ENCODE data around the gene NECTIN1. TPM values are rescaled to one million over a fixed set of nuclear protein-coding genes. Genes with fewer than 3 reads are reported as not detected.
A peak's percentile ranks its signal among the peaks of the same experiment; 100 is the strongest.

The NECTIN1 gene
- total RNA-seq, 2 experiments from 2014 or later: 1.6 to 1.7 TPM

DNA sequence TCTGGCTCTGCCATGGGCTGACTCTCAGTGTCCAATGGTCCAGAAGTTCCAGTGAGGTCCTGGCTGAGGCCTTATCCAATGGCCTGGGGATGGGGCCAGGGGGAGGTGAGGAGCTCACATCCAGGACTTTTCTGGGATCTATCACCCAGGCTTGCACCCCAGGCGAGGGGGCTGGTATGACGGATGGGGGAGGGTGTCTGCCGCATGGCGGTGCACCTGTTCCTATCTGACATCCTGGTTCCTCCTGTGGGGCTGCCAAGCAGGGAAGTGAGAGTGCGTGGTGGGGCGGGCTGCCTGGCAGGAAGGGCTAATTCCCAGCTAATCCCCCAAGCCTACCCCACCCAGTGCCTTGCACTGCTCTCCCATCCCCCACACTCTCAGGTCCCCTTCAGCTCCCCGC lies 102.1 kb downstream of the NECTIN1 start:
- H3K9me3 Mint-ChIP-seq (ENCODE audit: low read depth): no peaks in the 10 kb centered on the region
- no peak overlapping the region for H3K4me3 Mint-ChIP-seq
- no peak for DNase-seq
- peaks cover 9% of the 10 kb centered on the region for H3K27me3 Mint-ChIP-seq
- ATAC-seq: no peak
- CTCF ChIA-PET: interaction anchor here (0.7 to 3.8 kb wide), 2 partner anchors 18 to 433 kb away, joined by 3 to 9 read pairs; no protein-coding TSS in a partner anchor
- H3K27ac Mint-ChIP-seq: no peak overlapping the region
- no peaks in the 10 kb centered on the region for H3K4me1 Mint-ChIP-seq
- POLR2A ChIA-PET: no interaction called here
- intact Hi-C loops (cut with DNase I, micrococcal nuclease): no loop called here
- H3K36me3 Mint-ChIP-seq (ENCODE audit: low read depth): no peaks in the 10 kb centered on the region

DNA sequence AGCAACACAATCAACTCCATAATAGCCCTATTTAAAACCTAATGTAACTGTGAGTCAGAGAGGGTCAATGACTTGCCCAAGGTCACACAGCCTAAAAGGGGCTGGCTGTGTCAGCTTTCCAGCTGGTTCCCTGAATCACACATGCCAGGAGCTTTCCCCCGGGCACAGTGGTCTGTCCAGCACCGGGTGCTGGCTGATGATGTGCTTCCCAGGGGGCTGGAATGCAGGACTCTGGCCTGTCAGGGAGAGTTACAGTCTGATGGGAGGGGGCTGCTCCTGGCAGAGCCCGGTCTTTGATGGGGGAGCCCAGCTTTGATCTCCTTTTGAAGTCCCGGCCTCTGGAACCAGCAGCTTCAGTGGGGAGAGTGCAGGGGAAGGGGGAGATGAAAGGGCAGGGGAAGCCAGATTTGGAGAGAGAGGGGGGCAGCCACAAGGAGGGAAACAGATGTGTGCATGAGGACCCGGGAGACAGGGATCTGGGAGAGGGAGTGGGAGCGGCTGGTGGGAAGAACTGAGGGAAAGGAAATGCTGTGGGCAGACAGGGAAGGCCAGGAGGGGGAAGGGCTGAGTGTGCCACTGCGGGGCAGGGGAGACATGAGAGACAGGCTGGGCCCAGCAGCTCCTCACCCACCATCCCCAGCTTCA lies 102.7 kb downstream of the NECTIN1 start:
- H3K27me3 Mint-ChIP-seq: peaks cover 9% of the 10 kb centered on the region
- H3K4me1 Mint-ChIP-seq: no peaks in the 10 kb centered on the region
- H3K9me3 Mint-ChIP-seq (ENCODE audit: low read depth): no peaks in the 10 kb centered on the region
- no peak for ATAC-seq
- ChIA-PET CTCF (interaction anchor here (0.7 to 3.8 kb wide), 5 partner anchors 18 to 433 kb away, joined by 3 to 9 read pairs (median 4); no protein-coding TSS in a partner anchor), POLR2A (no interaction called here)
- intact Hi-C loops (cut with DNase I, micrococcal nuclease): no loop called here
- no peak for DNase-seq
- no peaks in the 10 kb centered on the region for H3K36me3 Mint-ChIP-seq (ENCODE audit: low read depth)
- H3K4me3 Mint-ChIP-seq: no peak overlapping the region
- H3K27ac Mint-ChIP-seq: no peak overlapping the region

- Mint-ChIP-seq H3K4me3 (no peak overlapping the region), H3K27ac (no peak overlapping the region), H3K4me1 (no peaks in the 10 kb centered on the region), H3K36me3 (ENCODE audit: low read depth) (no peaks in the 10 kb centered on the region), H3K9me3 (ENCODE audit: low read depth) (no peaks in the 10 kb centered on the region), H3K27me3 (peaks cover 12% of the 10 kb centered on the region)
- ChIA-PET CTCF (interaction anchor here (0.7 to 3.8 kb wide), 5 partner anchors 17 to 483 kb away, joined by 3 to 9 read pairs (median 4); no protein-coding TSS in a partner anchor), POLR2A (no interaction called here)
- intact Hi-C loops (cut with DNase I, micrococcal nuclease): no loop called here
- DNase-seq (no peak), ATAC-seq (no peak)
Measured at GRCh38 chr11:119625206-119625978, 103.6 kb downstream of the NECTIN1 start.

DNA sequence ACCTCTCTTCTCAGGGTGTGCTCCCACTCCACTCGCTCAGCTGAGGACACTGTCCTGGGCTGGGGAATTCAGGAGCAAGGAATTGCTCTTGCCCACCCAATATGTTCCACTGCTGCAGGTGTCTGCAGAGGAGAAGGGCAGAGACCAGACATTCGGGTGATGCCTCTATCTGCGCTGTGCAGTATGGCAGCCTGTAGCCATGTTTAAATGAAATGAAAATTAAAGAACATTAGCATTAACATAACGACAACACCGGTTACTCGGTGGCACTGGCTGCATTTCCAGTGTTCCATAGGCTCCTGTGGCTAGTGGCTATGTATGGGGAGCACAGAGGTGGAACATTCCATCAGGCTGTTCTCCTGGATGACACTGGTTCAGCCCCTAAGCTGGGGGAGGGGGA lies 104.4 kb downstream of the NECTIN1 start:
- no peak for DNase-seq
- Mint-ChIP-seq H3K36me3 (ENCODE audit: low read depth) (no peaks in the 10 kb centered on the region), H3K9me3 (ENCODE audit: low read depth) (no peaks in the 10 kb centered on the region), H3K4me3 (no peak overlapping the region), H3K4me1 (no peaks in the 10 kb centered on the region), H3K27ac (no peak overlapping the region), H3K27me3 (peaks cover 12% of the 10 kb centered on the region)
- intact Hi-C loops (cut with DNase I, micrococcal nuclease): loop anchor here in 1 of 2 experiments (5.0 kb wide), 1 partner anchor 142 kb away; no protein-coding TSS in a partner anchor
- no peak for ATAC-seq
- POLR2A ChIA-PET: no interaction called here
- CTCF ChIA-PET: interaction anchor here (0.6 to 3.8 kb wide), 6 partner anchors 16 to 484 kb away, joined by 3 to 9 read pairs (median 4); no protein-coding TSS in a partner anchor

- POLR2A ChIA-PET: no interaction called here
- Mint-ChIP-seq H3K27ac (no peak overlapping the region), H3K27me3 (peaks cover 10% of the 10 kb centered on the region), H3K9me3 (ENCODE audit: low read depth) (no peaks in the 10 kb centered on the region), H3K4me1 (no peaks in the 10 kb centered on the region), H3K36me3 (ENCODE audit: low read depth) (no peaks in the 10 kb centered on the region), H3K4me3 (no peak overlapping the region)
- no peak for ATAC-seq
- DNase-seq: peak; percentile 14
- CTCF ChIA-PET: interaction anchor here (0.6 to 3.8 kb wide), 11 partner anchors 14 to 484 kb away, joined by 3 to 9 read pairs (median 4); no protein-coding TSS in a partner anchor
- intact Hi-C loops (cut with DNase I, micrococcal nuclease): loop anchor here in 1 of 2 experiments (5.0 kb wide), 1 partner anchor 142 kb away; no protein-coding TSS in a partner anchor
Measured at GRCh38 chr11:119624102-119624615, 104.8 kb downstream of the NECTIN1 start.

- intact Hi-C loops (cut with DNase I, micrococcal nuclease): loop anchor here in 1 of 2 experiments (5.0 kb wide), 1 partner anchor 141 kb away; no protein-coding TSS in a partner anchor
- Mint-ChIP-seq H3K36me3 (ENCODE audit: low read depth) (no peaks in the 10 kb centered on the region), H3K27ac (no peak overlapping the region), H3K27me3 (peaks cover 8% of the 10 kb centered on the region), H3K4me3 (no peak overlapping the region), H3K4me1 (no peaks in the 10 kb centered on the region), H3K9me3 (ENCODE audit: low read depth) (no peaks in the 10 kb centered on the region)
- DNase-seq: no peak
- POLR2A ChIA-PET: no interaction called here
- CTCF ChIA-PET: interaction anchor here (0.7 to 3.8 kb wide), 9 partner anchors 15 to 485 kb away, joined by 3 to 9 read pairs (median 4); no protein-coding TSS in a partner anchor
- ATAC-seq: no peak
Measured at GRCh38 chr11:119623682-119624081, 105.3 kb downstream of the NECTIN1 start.

DNA sequence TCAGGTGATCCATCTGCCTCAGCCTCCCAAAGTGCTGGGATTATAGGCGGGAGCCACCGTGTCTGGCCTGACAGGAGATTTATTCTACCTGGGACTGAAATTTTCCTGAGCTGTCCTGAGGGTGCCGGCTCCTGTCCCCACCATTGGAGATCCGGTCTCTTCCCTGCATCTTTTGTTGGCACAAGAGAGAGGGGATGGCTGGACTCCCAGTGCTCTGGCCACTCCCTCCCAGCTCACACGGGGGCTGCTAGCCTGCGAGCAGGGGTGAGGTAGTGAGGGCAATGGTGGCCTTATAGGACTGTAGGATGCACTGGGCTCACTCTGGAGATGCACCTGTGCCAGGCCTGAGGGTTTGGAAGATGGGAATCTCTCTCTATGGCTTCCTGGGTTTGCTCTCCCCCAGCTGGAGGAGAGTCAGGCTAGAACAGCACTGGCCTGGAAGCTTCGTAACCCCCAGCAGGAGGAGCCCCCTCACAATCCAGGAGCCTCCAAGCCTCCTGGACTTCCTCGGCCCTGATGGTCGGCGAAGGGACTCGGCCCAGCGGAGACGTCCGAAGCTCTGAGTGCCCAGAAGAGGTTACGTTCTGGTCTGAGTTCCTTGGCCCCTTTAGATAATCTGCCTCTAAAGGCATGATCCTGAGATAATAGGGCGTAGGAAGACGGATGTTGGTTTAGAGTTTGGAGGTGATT lies 106.4 kb downstream of the NECTIN1 start:
- DNase-seq (no peak), ATAC-seq (no peak)
- Mint-ChIP-seq H3K36me3 (ENCODE audit: low read depth) (no peaks in the 10 kb centered on the region), H3K4me1 (no peaks in the 10 kb centered on the region), H3K27me3 (peaks cover 8% of the 10 kb centered on the region), H3K4me3 (no peak overlapping the region), H3K9me3 (ENCODE audit: low read depth) (no peaks in the 10 kb centered on the region), H3K27ac (no peak overlapping the region)
- ChIA-PET CTCF (interaction anchor here (0.6 to 1.3 kb wide), 3 partner anchors 16 to 368 kb away, joined by 3 to 4 read pairs (median 3); no protein-coding TSS in a partner anchor), POLR2A (no interaction called here)
- intact Hi-C loops (cut with DNase I, micrococcal nuclease): loop anchor here in 1 of 2 experiments (5.0 kb wide), 1 partner anchor 140 kb away; no protein-coding TSS in a partner anchor

DNA sequence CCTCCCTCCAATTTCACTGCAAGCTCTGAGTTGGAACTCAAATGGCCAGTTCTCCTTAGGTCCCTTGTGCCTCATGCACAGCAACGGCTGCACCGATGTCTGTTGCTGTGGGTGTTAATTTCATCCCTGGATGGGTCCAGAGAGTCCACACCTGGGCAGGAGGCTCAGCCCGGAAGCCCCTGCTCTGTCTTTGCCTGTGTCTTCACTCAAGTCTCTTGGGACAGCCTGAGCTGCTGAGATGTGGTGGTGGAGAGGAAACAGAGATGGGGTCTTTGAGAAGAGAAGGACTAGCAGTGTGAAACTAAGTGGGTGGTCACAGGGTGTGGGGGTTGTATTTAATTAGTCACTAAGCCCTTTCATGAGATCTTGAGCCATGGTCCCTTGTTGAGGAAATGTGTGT lies 109.3 kb downstream of the NECTIN1 start:
- intact Hi-C loops (cut with DNase I, micrococcal nuclease): loop anchor here in 1 of 2 experiments (5.0 kb wide), 1 partner anchor 137 kb away; no protein-coding TSS in a partner anchor
- DNase-seq (no peak), ATAC-seq (no peak)
- CTCF ChIA-PET: interaction anchor here (1.8 kb wide), 1 partner anchor 11 kb away, joined by 4 read pairs; no protein-coding TSS in a partner anchor
- no peak overlapping the region for H3K4me3 Mint-ChIP-seq
- no peaks in the 10 kb centered on the region for H3K9me3 Mint-ChIP-seq (ENCODE audit: low read depth)
- POLR2A ChIA-PET: no interaction called here
- H3K27ac Mint-ChIP-seq: no peak overlapping the region
- peaks cover 4% of the 10 kb centered on the region for H3K4me1 Mint-ChIP-seq
- H3K36me3 Mint-ChIP-seq (ENCODE audit: low read depth): no peaks in the 10 kb centered on the region
- peaks cover 3% of the 10 kb centered on the region for H3K27me3 Mint-ChIP-seq

DNA sequence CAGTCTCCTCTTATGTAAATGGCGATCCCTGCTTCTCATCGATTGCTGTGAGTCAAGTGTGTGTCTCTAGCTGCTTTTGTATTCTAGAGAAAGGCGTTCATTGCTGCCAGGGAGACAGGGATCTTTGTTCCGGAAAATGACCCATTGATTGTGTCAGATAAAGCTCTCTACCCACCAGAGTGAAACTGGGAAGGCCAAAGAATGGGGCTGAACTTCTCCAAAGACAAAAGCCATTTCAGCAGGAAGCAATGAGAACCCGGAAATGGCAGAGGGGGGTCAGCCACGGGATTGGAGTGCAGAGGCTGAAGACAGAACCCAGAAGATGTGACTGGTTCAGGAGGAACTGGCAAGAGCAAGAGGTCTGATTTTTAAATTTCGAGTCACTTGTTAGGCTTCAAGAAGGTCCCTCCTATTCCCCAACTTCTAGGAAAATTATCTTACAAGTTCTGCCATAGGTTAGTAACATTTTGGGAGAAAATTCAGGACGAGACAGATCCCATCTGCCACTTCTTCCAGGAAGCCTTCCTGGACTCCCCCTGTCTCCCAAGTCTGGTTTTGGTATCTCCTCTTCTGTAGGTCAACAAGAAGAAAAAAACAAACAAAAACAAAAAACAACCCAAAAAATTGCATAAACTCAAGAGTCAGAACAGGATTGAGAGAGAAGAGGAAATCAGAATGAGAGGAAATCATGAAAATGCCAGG lies 110.6 kb downstream of the NECTIN1 start:
- H3K27ac Mint-ChIP-seq: no peak overlapping the region
- H3K27me3 Mint-ChIP-seq: peaks cover 3% of the 10 kb centered on the region
- DNase-seq: no peak
- no peak overlapping the region for H3K4me3 Mint-ChIP-seq
- no peaks in the 10 kb centered on the region for H3K36me3 Mint-ChIP-seq (ENCODE audit: low read depth)
- ATAC-seq: no peak
- ChIA-PET CTCF (interaction anchor here (0.7 kb wide), 1 partner anchor 113 kb away, joined by 3 read pairs; no protein-coding TSS in a partner anchor), POLR2A (no interaction called here)
- H3K9me3 Mint-ChIP-seq (ENCODE audit: low read depth): no peaks in the 10 kb centered on the region
- intact Hi-C loops (cut with DNase I, micrococcal nuclease): no loop called here
- H3K4me1 Mint-ChIP-seq: peaks cover 4% of the 10 kb centered on the region

DNA sequence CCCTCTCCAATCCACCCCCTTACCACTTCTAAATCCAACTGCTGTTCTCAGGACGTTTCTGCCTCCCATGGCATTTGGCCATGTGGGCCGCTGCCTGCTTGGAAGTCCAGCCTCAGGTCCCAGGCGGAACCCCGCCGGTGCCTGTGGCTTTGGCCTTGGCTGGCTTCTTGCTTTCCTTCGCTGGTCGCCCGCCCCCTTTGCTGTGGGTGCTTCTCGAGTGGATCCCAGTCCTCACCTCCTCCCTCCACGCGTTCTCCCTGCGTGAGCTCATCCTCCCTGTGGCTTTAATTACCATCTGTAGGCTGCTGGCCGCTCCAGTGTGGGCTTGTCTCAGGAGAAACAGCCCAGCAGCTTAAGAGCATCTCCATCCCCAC lies 111.7 kb downstream of the NECTIN1 start:
- no peaks in the 10 kb centered on the region for H3K36me3 Mint-ChIP-seq (ENCODE audit: low read depth)
- DNase-seq (no peak), ATAC-seq (no peak)
- ChIA-PET CTCF (no interaction called here), POLR2A (no interaction called here)
- H3K4me3 Mint-ChIP-seq: no peak overlapping the region
- H3K27ac Mint-ChIP-seq: no peak overlapping the region
- H3K9me3 Mint-ChIP-seq (ENCODE audit: low read depth): no peaks in the 10 kb centered on the region
- H3K27me3 Mint-ChIP-seq: peaks cover 7% of the 10 kb centered on the region
- H3K4me1 Mint-ChIP-seq: peaks cover 4% of the 10 kb centered on the region
- intact Hi-C loops (cut with DNase I, micrococcal nuclease): no loop called here
